Spleen (tissue), 7 donors: ENCODE measurements around the gene MAPKBP1.

Experiments
- POLR2AphosphoS5 ChIP-seq, 3 donors: sonication (generic); formaldehyde crosslinking; IDR thresholded peaks; one replicate each; pipeline ENCODE4 v1.5.1; 2017; ENCODE audit warnings: antibody characterized with exemption in 3 of 3
- TF ChIP-seq, protein P1 (sequence below), 11 experiments: fragments of 200-600 bp in 7 of 11; fragments of 450-650 bp in 4 of 11; sonication (generic) in 4 of 11; IDR thresholded peaks in 8 of 11; conservative IDR thresholded peaks in 3 of 11; 1 replicate in 7 of 11; 2 replicates in 4 of 11; pipeline versions ENCODE4 v1.4.0 to v1.8.0; 2016 to 2021; ENCODE audit warnings: antibody characterized with exemption in 11 of 11, inconsistent platforms in 4 of 11, mild to moderate bottlenecking in 1 of 11
- donor health status: DM: no; HTN: no; CAD: no; lungs with moderate emphysema.
- donor health status: DM: no; HTN: no; CAD: no.
- donor health status: DM: no; HTN: no; CAD: no.

DNA sequence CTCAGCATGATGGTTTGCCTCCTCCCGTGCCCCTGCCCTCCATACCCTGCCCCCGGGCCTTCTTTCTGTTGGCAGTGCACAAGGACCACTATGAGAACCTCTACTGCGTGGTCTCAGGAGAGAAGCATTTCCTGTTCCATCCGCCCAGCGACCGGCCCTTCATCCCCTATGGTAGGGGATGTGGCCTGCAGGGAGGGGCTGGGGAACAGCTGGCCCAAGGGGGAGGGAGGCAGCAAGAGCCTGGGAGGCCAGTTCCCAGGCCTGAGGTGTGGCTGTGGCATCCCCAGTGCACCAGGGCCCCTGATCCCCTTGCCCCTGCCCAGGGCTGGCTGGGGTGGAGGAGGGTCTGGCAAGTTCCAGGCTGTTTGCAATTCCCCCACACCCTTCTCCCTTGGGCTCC is 61.8 kb downstream of the MAPKBP1 start:
- TF ChIP-seq, protein P1, sequence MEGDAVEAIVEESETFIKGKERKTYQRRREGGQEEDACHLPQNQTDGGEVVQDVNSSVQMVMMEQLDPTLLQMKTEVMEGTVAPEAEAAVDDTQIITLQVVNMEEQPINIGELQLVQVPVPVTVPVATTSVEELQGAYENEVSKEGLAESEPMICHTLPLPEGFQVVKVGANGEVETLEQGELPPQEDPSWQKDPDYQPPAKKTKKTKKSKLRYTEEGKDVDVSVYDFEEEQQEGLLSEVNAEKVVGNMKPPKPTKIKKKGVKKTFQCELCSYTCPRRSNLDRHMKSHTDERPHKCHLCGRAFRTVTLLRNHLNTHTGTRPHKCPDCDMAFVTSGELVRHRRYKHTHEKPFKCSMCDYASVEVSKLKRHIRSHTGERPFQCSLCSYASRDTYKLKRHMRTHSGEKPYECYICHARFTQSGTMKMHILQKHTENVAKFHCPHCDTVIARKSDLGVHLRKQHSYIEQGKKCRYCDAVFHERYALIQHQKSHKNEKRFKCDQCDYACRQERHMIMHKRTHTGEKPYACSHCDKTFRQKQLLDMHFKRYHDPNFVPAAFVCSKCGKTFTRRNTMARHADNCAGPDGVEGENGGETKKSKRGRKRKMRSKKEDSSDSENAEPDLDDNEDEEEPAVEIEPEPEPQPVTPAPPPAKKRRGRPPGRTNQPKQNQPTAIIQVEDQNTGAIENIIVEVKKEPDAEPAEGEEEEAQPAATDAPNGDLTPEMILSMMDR (IDR thresholded peaks at IDR 0.05 in 8 of 11, conservative IDR thresholded peaks at IDR 0.05 in 3 of 11), result no peak
- TF ChIP-seq POLR2AphosphoS5 (IDR thresholded peaks at IDR 0.05), result no peak
